Heart right ventricle (tissue), 16 donors: ENCODE results near the gene BCKDHB. TPM values are rescaled to one million over a fixed set of nuclear protein-coding genes. Genes with fewer than 3 reads are reported as not detected.

Experiments
- ATAC-seq, 8 donors: fragments of 200-7000 bp; cut with Tn5 transposase; one replicate each; pipeline ENCODE4 v1.9.1; 2020; ENCODE audit warnings: mild to moderate bottlenecking in 8 of 8, moderate library complexity in 8 of 8, moderate number of reproducible peaks in 1 of 8
- DNase-seq, 2 donors: peaks; one replicate each; pipeline ENCODE4 v3.0.0-alpha.2; 2020
- H3K27ac ChIP-seq, 10 donors: fragments of 200-600 bp; sonication (generic) in 2 of 10; one replicate each; pipeline versions ENCODE4 v1.5.0 to v1.8.0; 2020 to 2022; ENCODE audit warnings: mild to moderate bottlenecking in 3 of 10
- H3K27me3 ChIP-seq, 7 donors: fragments of 200-600 bp; one replicate each; pipeline ENCODE4 v1.8.0; 2021 to 2022; ENCODE audit warnings: mild to moderate bottlenecking in 2 of 7
- H3K36me3 ChIP-seq, 9 donors: fragments of 200-600 bp; sonication (generic) in 1 of 9; one replicate each; pipeline versions ENCODE4 v1.5.0 to v1.8.0; 2020 to 2022; ENCODE audit warnings: mild to moderate bottlenecking in 2 of 9
- H3K4me1 ChIP-seq, 9 donors: fragments of 200-600 bp; sonication (generic) in 1 of 9; one replicate each; pipeline versions ENCODE4 v1.5.0 to v1.8.0; 2020 to 2022; ENCODE audit warnings: mild to moderate bottlenecking in 4 of 9
- H3K4me3 ChIP-seq, 10 donors: fragments of 200-600 bp; sonication (generic) in 2 of 10; one replicate each; pipeline versions ENCODE4 v1.5.0 to v1.8.0; 2020 to 2022; ENCODE audit warnings: mild to moderate bottlenecking in 7 of 10, moderate library complexity in 2 of 10
- H3K9me3 ChIP-seq, 11 donors: fragments of 200-600 bp in 10 of 11; sonication (generic) in 2 of 11; one replicate each; pipeline versions ENCODE4 v1.5.0 to v1.8.0; 2013 to 2022; ENCODE audit warnings: mild to moderate bottlenecking in 2 of 11, control low read depth in 1 of 11, moderate library complexity in 1 of 11
- CTCF ChIP-seq, 9 donors: fragments of 200-600 bp; sonication (generic) in 2 of 9; IDR thresholded peaks; one replicate each; pipeline versions ENCODE4 v1.5.0 to v1.8.0; 2021 to 2022; ENCODE audit warnings: antibody characterized with exemption in 9 of 9, mild to moderate bottlenecking in 5 of 9, moderate library complexity in 1 of 9
- WGBS, 2 donors: extraction: QIAGEN DNeasy Blood & Tissue Kit; methylation state at CpG; one replicate each; pipeline ENCODE4 v1.1.7; 2013; ENCODE audit warnings: inconsistent platforms in 1 of 2; 5-methylcytosine and 5-hydroxymethylcytosine counted together
- intact Hi-C, 10 donors: fragments of 100-400 bp; cut with DNase I; formaldehyde crosslinking; loops; one replicate each; pipeline versions ENCODE4 v1.11.1 to v1.14.2; 2022
- polyA plus RNA-seq, 2 donors: library from polyadenylated mRNA; stranded (reverse); fragments of 200-250 nt; gene quantifications; one replicate each; pipeline ENCODE4 v1.2.3, GENCODE V29; 2013
- total RNA-seq, 10 donors: library from RNA; stranded (reverse); fragmentation: NEBNext Ultra II Directional in 3 of 10; extraction: Animal tissue kit (Norgen Biotek cat#: 25700) in 3 of 10; gene quantifications; one replicate each; pipeline versions ENCODE4 v1.2.1 to v1.2.4, GENCODE V29; 2021 to 2023
- donor health status: Arrhythmogenic right ventricular cardiomyopathy.
- donor health status: ischemic (EF 13 %, LVEDD 7.1; RV severe dilation, severe dysfunction).
- donor health status: healthy with polysubstance abuse.
- donor health status: DM: no; HTN: yes; CAD: no.
- donor health status: DM: no; HTN: no; CAD: no.
- donor health status: ischemic (EF 25% LVEDD 6.9; RV normal size, moderate dysfunction).
- donor health status: ischemic (EF 25% LVEDD 5.7; RV mildly dilated, moderate dysfunction).
- donor health status: healthy.
- donor health status: DM: yes; HTN: yes; CAD: no.
- donor health status: Ischemic cardiomyopathy.
- donor health status: ischemic (EF 35%, LVEDD 5.7; RV mildly dilated, moderate dysfunction).
- donor health status: nonischemic (EF 11% LVEDD 7.7; RV severe dilation, severe dysfunction).
- donor health status: DM: yes; HTN: yes; CAD: no.
- donor health status: PGD.
- donor health status: ischemic (EF 29% LVEDD 5.4; RV normal size, mild dysfunction).
- donor health status: nonischemic (EF 23%, LVEDD 6.1; RV moderate dilation, normal function).

Gene BCKDHB
- total and polyA plus RNA-seq, 12 donors, result 7.1 to 46.4 (median 31.2) TPM

- 91 to 94% methylated on average over 6 of the region's 6 CpGs for WGBS, 2 donors
- ATAC-seq, result no peak
- DNase-seq, result no peak
- no peak for TF ChIP-seq CTCF (IDR thresholded peaks at IDR 0.05)
- intact Hi-C loops, result loop anchor here in 3 of 10 donors (5.0 to 10.0 kb wide), 3 partner anchors 136 to 206 kb away; partner anchors contain the start of gene ELOVL4 (in 1 of the 3)
- Histone ChIP-seq H3K9me3 (no peaks in the 10 kb centered on the region), H3K27ac (no peak overlapping the region), H3K36me3 (no peaks in the 10 kb centered on the region), H3K4me1 (no peaks in the 10 kb centered on the region), H3K4me3 (no peak overlapping the region), H3K27me3 (peaks cover 0 to 5% (median 0%) of the 10 kb centered on the region in 7 donors)
These were observed 17.8 kb upstream of the BCKDHB start for GRCh38 chr6:80088637-80089036.

GRCh38 chr6:80091506-80091905, 15.0 kb upstream of the BCKDHB start:
- ATAC-seq (no peak), DNase-seq (no peak)
- Histone ChIP-seq H3K4me3 (no peak overlapping the region), H3K4me1 (no peaks in the 10 kb centered on the region), H3K27ac (no peak overlapping the region), H3K36me3 (no peaks in the 10 kb centered on the region), H3K9me3 (no peaks in the 10 kb centered on the region), H3K27me3 (peaks cover 0 to 5% (median 0%) of the 10 kb centered on the region in 7 donors)
- intact Hi-C loops, result loop anchor here in 7 of 10 donors (5.0 to 10.0 kb wide), 3 partner anchors 144 to 317 kb away; partner anchors contain the start of gene ELOVL4 (in 2 of the 7)
- TF ChIP-seq CTCF (IDR thresholded peaks at IDR 0.05), result no peak

GRCh38 chr6:80094017-80094416, 12.5 kb upstream of the BCKDHB start:
- intact Hi-C loops, result loop anchor here in 7 of 10 donors (2.0 to 10.0 kb wide), 4 partner anchors 145 to 319 kb away; partner anchors contain the start of gene ELOVL4 (in 2 of the 7)
- no peak for DNase-seq
- 7 to 10% methylated on average over 2 of the region's 2 CpGs for WGBS, 2 donors
- Histone ChIP-seq H3K27ac (no peak overlapping the region), H3K27me3 (peaks cover 0 to 2% (median 0%) of the 10 kb centered on the region in 7 donors), H3K36me3 (no peaks in the 10 kb centered on the region), H3K4me1 (no peaks in the 10 kb centered on the region), H3K9me3 (no peaks in the 10 kb centered on the region), H3K4me3 (no peak overlapping the region)
- no peak for ATAC-seq
- TF ChIP-seq CTCF (IDR thresholded peaks at IDR 0.05), result peak in 8 of 9 donors; percentile 15 to 65 (median 58)

GRCh38 chr6:80095600-80095999, 10.9 kb upstream of the BCKDHB start:
- 50 to 70% methylated on average over 3 of the region's 3 CpGs for WGBS, 2 donors
- TF ChIP-seq CTCF (IDR thresholded peaks at IDR 0.05), result no peak
- Histone ChIP-seq H3K36me3 (no peaks in the 10 kb centered on the region), H3K9me3 (no peaks in the 10 kb centered on the region), H3K4me3 (no peak overlapping the region), H3K4me1 (no peaks in the 10 kb centered on the region), H3K27me3 (no peaks in the 10 kb centered on the region), H3K27ac (no peak overlapping the region)
- no peak for ATAC-seq
- no peak for DNase-seq
- intact Hi-C loops, result loop anchor here in 4 of 10 donors (2.0 to 10.0 kb wide), 3 partner anchors 147 to 321 kb away; partner anchors contain the start of gene ELOVL4 (in 1 of the 4)
